T-helper 1 cell treated with Interleukin-12 subunit alpha and Interleukin-12 subunit beta and Interleukin-4 antibody, amounts not matched to agents 30 μg/mL and 1 μg/mL, for 36 hours (primary cell): ENCODE measurements around the gene TUBB3.
"Not testable (repeated sequence)": the region's sequence is repeated elsewhere in the genome, so short reads cannot be mapped to it uniquely, and the experiment has no call there.

Experiments
- H3K27ac Mint-ChIP-seq: one replicate; pipeline ENCODE4 v1.8.0; 2021; ENCODE audit warnings: mild to moderate bottlenecking, mixed read lengths
- H3K27me3 Mint-ChIP-seq: one replicate; pipeline ENCODE4 v1.8.0; 2021; ENCODE audit warnings: low read depth, mixed read lengths
- H3K36me3 Mint-ChIP-seq: one replicate; pipeline ENCODE4 v1.8.0; 2021; ENCODE audit warnings: low read depth, mixed read lengths
- H3K4me1 Mint-ChIP-seq: one replicate; pipeline ENCODE4 v1.8.0; 2021; ENCODE audit warnings: low read depth, mixed read lengths
- H3K4me3 Mint-ChIP-seq: one replicate; pipeline ENCODE4 v1.8.0; 2021; ENCODE audit warnings: mild to moderate bottlenecking, moderate library complexity, mixed read lengths
- H3K9me3 Mint-ChIP-seq: one replicate; pipeline ENCODE4 v1.8.0; 2021; ENCODE audit warnings: mixed read lengths

The TUBB3 gene

DNA sequence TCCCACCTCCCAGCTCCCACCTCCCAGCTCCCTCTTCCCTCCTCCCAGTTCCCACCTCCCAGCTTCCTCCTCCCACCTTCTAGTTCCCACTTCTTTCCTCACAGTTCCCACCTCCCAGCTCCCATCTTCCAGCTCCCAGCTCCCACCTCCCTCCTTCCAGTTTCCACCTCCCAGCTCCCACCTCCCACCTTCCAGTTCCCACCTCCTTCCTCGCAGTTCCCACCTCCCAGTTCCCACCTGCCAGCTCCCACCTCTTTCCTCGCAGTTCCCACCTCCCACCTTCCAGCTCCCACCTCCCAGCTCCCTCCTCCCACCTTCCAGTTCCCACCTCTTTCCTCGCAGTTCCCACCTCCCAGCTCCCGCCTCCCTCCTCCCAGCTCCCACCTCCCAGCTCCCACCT is 14.9 kb upstream of the TUBB3 start:
- no peaks in the 10 kb centered on the region for H3K4me1 Mint-ChIP-seq
- no peak overlapping the region for H3K27ac Mint-ChIP-seq
- H3K9me3 Mint-ChIP-seq = no peaks in the 10 kb centered on the region
- no peak overlapping the region for H3K4me3 Mint-ChIP-seq
- no peaks in the 10 kb centered on the region for H3K27me3 Mint-ChIP-seq
- H3K36me3 Mint-ChIP-seq = peaks cover 31% of the 10 kb centered on the region

DNA sequence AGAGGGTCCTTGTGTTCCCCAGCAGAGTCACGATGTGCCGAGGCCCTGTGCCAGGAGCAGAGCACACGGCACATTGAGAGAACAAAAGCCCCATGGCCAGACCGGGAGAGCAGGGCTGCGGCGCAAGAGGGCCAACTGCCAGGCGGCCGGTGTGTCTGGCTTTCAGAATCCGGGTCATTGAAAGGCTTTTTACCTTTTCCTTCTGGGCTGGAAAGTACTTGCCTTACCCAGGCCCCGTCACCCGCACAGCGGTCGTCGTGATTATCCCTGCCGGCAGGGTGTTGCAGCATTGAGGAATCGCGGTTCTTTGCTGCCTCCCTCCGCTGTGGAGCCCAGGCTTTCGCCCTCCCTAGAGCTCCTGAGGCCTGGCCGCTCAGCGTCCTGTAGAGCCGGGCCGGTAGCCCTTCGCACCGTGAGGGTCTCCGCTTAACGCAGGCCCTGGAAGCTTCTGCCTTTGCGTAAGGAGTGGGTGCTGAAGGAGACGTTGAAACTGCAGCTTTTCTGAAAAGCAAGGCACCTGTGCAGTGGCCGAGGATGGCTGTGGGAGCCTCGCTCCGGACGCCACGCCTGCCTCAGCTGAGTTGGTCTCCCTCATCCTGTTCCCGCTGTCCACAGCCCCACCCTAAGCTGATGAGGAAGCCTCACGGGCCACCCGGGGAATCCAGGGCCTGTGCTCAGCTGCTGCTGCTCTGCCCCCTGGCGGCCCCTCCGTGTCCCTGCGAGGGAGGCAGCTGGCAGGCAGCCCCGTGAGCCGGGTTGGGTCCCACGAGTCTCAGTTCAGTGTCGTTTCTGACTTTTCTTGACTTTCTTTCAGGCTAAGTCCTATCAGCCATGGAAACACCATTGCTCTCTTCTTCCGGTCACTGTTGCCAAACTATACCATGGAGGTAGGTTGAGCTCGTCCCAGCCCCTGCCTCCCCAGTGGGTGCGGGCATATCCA is 13.1 kb upstream of the TUBB3 start:
- Mint-ChIP-seq H3K36me3 (peaks cover 43% of the 10 kb centered on the region), H3K4me1 (no peaks in the 10 kb centered on the region), H3K27ac (no peak overlapping the region), H3K9me3 (no peaks in the 10 kb centered on the region), H3K27me3 (no peaks in the 10 kb centered on the region), H3K4me3 (no peak overlapping the region)

DNA sequence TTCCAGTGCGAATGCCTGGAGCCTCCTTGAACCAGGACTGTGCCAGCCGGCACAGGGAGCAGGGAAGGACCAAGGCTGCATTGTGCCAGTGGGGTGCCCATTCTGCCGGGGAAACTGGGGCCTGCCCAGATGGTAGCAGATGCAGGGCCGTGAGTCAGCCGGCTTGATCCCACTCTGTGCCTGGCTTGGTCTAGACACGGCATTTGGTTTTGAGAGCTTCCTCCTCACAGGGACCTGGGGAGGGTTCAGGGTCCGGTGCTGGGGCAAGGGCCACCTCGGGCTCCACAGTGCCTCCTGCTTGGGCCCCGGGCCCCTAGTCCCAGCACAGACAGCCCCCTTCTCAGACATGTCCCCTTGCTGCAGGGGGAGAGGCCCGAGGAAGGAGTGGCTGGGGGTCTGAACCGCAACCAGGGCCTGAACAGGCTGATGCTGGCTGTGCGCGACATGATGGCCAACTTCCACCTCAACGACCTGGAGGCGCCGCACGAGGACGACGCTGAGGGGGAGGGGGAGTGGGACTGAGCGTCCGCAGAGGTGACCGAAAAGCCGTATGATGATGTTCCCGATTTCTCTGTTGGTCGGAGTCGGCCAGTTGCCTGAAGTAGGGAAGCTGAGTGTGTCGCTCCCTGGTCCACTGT is 12.3 kb upstream of the TUBB3 start:
- Mint-ChIP-seq H3K36me3 (peaks cover 42% of the 10 kb centered on the region), H3K4me3 (no peak overlapping the region), H3K9me3 (no peaks in the 10 kb centered on the region), H3K4me1 (no peaks in the 10 kb centered on the region), H3K27ac (no peak overlapping the region), H3K27me3 (no peaks in the 10 kb centered on the region)

DNA sequence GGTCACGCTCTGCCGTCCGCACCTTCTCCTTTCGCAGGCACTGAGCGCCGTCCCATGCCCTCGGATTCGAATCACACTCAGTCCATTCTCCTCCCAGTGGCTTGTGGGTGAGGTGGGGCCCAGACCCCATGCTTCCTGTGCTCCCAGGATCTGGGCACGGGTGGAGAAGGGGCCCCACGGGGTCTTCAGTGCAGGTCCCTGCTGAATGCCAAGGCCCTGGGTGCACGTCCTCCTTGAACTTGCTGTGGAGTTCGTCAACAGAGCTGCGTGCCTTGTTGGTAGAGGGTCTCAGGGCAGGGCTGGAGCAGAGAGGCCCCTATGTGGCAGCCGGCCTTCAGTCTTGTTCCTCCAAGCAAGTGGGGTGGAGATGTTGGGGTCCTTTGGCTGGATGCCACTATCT is 11.8 kb upstream of the TUBB3 start:
- Mint-ChIP-seq H3K36me3 (peaks cover 36% of the 10 kb centered on the region), H3K27me3 (no peaks in the 10 kb centered on the region)

DNA sequence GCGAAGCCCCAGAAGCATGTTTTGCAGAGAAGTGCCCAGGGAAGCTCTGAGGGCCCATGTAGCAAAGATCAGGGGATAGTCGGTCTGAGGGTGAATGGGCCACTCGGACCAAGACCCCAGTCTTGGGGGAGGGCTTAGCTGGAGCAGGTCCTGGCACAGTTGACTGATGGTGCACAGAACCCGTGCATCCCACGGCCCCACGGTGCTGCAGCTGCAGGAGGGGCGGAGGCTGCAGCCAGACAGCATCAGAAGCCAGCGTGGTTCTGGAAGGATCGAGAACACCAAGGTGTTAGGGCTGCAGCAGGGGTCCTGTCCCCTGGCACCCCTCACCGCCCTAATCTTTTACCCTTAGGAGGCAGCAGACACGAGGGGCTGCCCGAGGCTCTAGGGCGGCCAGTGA is 11.0 kb upstream of the TUBB3 start:
- no peak overlapping the region for H3K27ac Mint-ChIP-seq
- H3K4me3 Mint-ChIP-seq = no peak overlapping the region

More for the DNA sequence above, 11.8 kb upstream of the TUBB3 start:
- H3K4me1 Mint-ChIP-seq = no peaks in the 10 kb centered on the region
- H3K9me3 Mint-ChIP-seq = no peaks in the 10 kb centered on the region
- H3K4me3 Mint-ChIP-seq = no peak overlapping the region
- no peak overlapping the region for H3K27ac Mint-ChIP-seq

DNA sequence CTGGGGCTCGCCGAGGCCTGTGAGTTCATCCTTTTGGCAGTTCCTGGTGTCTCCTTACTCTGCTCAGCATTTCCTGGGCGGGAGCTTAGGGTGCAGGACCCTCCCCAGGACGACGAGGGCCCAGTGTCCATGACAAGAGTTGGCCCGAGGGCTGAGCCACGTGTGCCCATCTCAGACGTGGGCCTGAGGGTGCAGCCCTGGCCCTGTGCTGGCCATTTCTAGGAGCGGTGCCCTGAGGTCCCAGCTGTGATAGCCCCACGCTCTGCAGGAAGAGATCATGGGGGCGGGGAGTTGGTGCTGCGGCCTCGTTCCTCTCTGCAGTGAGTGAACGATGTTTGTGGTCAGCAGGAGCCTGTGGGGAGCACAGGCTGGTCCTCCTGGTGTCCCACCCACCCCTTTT is 10.5 kb upstream of the TUBB3 start:
- Mint-ChIP-seq H3K4me3 (no peak overlapping the region), H3K36me3 (peaks cover 28% of the 10 kb centered on the region), H3K27me3 (no peaks in the 10 kb centered on the region), H3K4me1 (peaks cover 1% of the 10 kb centered on the region), H3K9me3 (no peaks in the 10 kb centered on the region), H3K27ac (no peak overlapping the region)

More for the DNA sequence above, 11.0 kb upstream of the TUBB3 start:
- H3K9me3 Mint-ChIP-seq = no peaks in the 10 kb centered on the region
- H3K36me3 Mint-ChIP-seq = peaks cover 29% of the 10 kb centered on the region
- no peaks in the 10 kb centered on the region for H3K27me3 Mint-ChIP-seq
- H3K4me1 Mint-ChIP-seq = no peaks in the 10 kb centered on the region

DNA sequence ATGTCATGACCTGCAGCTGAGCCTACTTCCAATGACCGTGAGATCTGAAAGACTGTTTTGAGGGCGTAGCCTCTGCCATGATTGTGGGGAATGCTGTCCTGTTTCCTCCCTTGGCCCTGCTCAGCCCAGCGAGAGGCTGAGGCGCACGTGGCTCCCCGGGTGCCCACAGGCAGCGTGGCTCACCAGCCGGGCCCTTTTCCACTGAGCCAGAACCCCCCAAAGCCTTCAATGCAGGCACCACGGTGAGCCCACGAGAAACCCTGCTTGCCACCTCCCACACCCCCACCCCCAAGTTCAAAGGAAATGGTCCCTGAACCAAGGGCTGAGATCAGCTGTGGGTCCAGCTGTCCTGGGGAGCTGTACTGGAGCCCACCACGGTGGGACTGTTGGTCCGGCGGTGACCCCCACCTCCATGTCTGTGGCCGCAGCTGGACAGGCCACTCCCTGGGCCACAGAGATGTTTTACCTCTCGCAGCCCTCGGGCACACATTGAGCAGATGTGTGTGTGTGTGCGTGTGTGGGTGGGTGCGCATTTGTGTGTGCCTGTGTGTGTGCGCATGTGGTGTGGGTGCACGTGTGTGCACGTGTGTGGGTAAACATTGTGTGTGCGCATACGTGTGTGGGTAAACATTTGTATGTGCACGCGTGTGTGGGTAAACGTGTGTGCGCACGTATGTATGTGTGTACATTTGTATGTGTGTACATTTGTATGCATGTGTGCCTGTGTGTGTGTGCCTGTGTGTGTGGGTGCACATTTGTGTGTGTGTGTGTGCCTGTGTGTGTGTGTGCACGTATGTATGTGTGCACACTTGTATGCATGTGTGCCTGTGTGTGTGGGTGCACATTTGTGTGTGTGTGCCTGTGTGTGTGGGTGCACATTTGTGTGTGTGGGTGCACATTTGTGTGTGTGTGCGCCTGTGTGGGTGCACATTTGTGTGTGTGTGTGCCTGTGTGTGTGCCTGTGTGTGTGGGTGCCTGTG is 9.4 kb upstream of the TUBB3 start:
- H3K27me3 Mint-ChIP-seq = no peaks in the 10 kb centered on the region
- no peaks in the 10 kb centered on the region for H3K9me3 Mint-ChIP-seq
- H3K36me3 Mint-ChIP-seq = peaks cover 27% of the 10 kb centered on the region
- no peak overlapping the region for H3K4me3 Mint-ChIP-seq
- no peak overlapping the region for H3K27ac Mint-ChIP-seq
- peaks cover 8% of the 10 kb centered on the region for H3K4me1 Mint-ChIP-seq

DNA sequence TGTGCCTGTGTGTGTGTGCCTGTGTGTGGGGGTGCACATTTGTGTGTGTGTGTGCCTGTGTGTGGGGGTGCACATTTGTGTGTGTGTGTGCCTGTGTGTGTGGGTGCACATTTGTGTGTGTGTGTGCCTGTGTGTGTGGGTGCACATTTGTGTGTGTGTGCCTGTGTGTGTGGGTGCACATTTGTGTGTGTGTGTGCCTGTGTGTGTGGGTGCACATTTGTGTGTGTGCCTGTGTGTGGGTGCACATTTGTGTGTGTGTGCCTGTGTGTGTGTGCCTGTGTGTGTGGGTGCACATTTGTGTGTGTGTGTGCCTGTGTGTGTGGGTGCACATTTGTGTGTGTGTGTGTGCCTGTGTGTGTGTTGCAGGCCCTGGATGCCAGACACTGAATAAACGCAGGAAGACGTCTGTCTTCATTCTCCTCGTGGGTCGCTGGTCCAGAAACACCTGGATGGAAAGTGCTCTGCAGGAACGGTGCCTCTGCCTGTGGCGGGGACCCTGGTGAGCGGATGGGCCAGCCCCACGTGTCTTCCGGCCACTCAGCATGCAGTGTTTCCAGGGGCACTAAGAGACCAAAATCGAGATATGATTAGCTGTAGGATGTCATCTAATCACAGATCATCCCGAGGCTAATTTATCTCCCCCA is 8.4 kb upstream of the TUBB3 start:
- H3K36me3 Mint-ChIP-seq = peaks cover 22% of the 10 kb centered on the region
- H3K27me3 Mint-ChIP-seq, H3K27ac Mint-ChIP-seq, H3K9me3 Mint-ChIP-seq, H3K4me3 Mint-ChIP-seq: not testable (repeated sequence)
- H3K4me1 Mint-ChIP-seq = peaks cover 11% of the 10 kb centered on the region

DNA sequence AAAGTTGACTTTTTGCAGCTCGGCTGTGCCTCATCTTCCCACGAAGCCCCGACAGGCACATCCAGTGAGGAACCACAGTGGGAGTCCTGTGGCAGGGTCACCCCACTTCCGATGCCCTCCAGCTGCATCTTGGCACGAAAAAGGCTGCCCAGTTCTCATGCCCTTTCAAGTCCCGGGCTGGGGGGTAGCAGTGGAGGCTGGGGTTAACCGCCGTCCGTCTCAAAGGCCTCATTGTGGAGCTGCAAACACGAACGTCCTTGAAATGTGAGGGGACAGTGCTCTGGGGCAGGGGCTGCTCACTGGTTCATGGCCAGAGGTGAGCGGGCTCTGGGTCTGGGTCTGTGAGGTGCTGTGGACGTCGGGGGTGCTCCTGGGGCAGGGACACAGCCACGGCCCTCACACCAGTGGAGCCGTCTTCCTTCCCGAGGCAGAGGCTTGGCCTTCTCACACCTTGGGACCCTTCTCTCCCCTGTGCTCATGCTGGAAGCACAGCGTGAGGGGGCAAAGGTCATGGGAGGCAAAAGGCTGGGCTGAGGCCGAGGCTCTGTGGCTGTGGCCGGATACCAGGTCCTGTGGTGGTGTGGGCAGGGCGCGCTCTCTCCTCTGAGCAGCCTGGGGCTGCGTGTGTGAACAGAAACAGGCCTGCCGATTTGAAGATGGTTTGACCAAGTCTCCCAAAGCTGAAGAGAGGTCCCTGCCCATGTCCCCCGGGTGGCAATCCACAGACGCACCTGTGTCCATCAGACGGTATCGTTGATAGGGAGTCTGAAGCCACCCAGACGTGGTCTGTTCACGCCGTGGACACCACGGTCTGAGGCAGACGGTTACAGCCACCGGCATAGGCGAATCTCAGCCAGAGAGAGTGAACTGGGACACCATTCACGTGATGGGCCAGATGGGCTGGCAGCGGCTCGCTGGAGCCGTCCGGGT is 7.6 kb upstream of the TUBB3 start:
- no peaks in the 10 kb centered on the region for H3K9me3 Mint-ChIP-seq
- no peak overlapping the region for H3K4me3 Mint-ChIP-seq
- peaks cover 6% of the 10 kb centered on the region for H3K27me3 Mint-ChIP-seq
- peaks cover 16% of the 10 kb centered on the region for H3K4me1 Mint-ChIP-seq
- no peak overlapping the region for H3K27ac Mint-ChIP-seq
- peaks cover 18% of the 10 kb centered on the region for H3K36me3 Mint-ChIP-seq

DNA sequence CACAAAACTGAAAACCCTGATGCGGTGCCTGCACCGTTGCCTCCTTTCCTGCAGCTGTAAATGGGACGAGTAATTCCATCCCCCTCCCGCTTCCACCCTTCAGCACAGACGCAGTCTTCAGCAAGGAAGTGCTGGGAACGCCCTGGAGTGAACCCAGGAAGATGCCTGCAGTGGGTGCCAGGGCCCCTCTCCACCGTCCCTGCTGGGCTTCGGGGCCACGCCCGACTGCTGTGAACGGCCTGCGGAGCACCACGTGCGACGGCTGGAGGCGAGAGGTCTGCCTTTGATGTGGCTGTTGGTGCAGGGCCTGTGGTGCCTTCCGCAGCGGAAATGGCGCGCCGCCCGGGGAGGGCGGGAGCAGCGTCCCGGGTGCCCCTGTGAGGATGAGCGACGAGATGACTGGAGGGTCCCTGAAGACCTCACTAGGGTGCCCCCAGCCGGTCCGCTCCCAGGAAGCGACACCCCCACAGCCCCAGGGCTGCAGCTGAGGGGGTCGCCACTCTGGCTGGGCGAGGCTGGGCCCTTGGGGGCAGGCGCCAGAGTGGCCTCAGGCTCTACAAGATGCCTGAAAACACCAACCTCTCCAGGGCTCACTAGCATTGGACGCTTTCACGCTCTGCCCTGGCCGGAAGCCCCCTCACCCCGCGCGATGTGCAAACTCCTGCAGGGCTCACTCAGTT is 5.2 kb upstream of the TUBB3 start:
- Mint-ChIP-seq H3K9me3 (no peaks in the 10 kb centered on the region), H3K27me3 (peaks cover 12% of the 10 kb centered on the region), H3K4me3 (peak overlapping the region; percentile 69), H3K4me1 (peaks cover 28% of the 10 kb centered on the region), H3K27ac (peak overlapping the region; percentile 79), H3K36me3 (peaks cover 14% of the 10 kb centered on the region)

DNA sequence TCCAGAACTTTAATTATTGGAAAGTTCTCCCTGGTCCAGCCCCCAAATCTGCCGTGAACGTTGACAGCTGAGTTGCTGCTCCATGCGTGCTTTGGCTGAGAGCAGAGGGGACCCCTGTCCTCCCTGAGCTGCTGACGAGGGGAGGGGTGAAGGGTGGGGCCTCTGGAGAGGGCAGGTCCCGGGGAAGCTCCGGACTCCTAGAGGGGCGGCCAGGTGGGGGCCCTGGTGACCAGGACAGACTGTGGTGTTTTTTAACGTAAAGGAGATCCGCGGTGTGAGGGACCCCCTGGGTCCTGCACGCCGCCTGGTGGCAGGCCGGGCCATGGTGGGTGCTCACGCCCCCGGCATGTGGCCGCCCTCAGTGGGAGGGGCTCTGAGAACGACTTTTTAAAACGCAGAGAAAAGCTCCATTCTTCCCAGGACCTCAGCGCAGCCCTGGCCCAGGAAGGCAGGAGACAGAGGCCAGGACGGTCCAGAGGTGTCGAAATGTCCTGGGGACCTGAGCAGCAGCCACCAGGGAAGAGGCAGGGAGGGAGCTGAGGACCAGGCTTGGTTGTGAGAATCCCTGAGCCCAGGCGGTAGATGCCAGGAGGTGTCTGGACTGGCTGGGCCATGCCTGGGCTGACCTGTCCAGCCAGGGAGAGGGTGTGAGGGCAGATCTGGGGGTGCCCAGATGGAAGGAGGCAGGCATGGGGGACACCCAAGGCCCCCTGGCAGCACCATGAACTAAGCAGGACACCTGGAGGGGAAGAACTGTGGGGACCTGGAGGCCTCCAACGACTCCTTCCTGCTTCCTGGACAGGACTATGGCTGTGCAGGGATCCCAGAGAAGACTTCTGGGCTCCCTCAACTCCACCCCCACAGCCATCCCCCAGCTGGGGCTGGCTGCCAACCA is 4.4 kb upstream of the TUBB3 start, which contains the start of gene MC1R:
Gene MC1R (plus strand): TSS at position 410 of the 895 bp plus-strand sequence. CDS start 397 bp downstream, at position 807.
- peak within 1 kb of the TSS; percentile 79 for H3K27ac Mint-ChIP-seq
- H3K4me1 Mint-ChIP-seq = peaks cover 28% of the 10 kb centered on the region

More for the DNA sequence above, 4.4 kb upstream of the TUBB3 start, which contains the start of gene MC1R:
- H3K27me3 Mint-ChIP-seq = peaks cover 12% of the 10 kb centered on the region
- H3K36me3 Mint-ChIP-seq = peaks cover 10% of the 10 kb centered on the region
- peak within 1 kb of the TSS; percentile 69 for H3K4me3 Mint-ChIP-seq
- H3K9me3 Mint-ChIP-seq = no peaks in the 10 kb centered on the region
